Measurements from ENCODE around the gene SLC25A19. TPM values are rescaled to one million over a fixed set of nuclear protein-coding genes. Genes with fewer than 3 reads are reported as not detected.
"Not testable (repeated sequence)": the region's sequence is repeated elsewhere in the genome, so short reads cannot be mapped to it uniquely, and the experiment has no call there.

The SLC25A19 gene
- total RNA-seq, 2 experiments from 2014 or later, result 113 to 144 TPM

DNA sequence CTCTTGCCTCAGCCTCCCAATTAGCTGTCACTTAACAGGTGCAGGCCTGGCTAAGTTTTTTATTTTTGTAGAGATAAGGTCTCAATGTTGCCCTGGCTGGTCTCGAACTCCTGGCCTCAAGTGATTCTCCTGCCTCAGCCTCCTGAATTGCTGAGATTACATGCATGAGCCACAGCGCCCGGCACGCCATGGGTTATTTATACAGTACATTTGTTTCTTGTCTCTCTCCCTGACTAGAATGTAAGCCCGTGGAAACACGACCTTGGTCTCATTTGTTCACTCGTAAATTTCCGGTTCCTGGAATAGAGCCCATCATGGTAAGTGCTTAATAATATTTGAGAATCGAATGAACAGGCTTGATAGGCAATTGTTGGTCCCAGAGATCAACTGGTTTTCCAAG is 2.0 kb downstream of the SLC25A19 start:
- no peaks in the 10 kb centered on the region for H3K9me2 ChIP-seq (ENCODE audit: insufficient read depth, low read length)
- H2AFZ ChIP-seq (ENCODE audit: low read length), result no peak overlapping the region
- H3K4me3 ChIP-seq (ENCODE audit: low read depth, low read length, poor library complexity, severe bottlenecking), result peak overlapping the region; percentile 86
- TF ChIP-seq EZH2phosphoT487 (IDR thresholded peaks at IDR 0.05; ENCODE audit: borderline replicate concordance, low read depth, low read length), result no peak
- no peak for TF ChIP-seq CTCF (conservative IDR thresholded peaks at IDR 0.05; ENCODE audit: low read length)
- H3K4me1 ChIP-seq (ENCODE audit: insufficient read depth, low read length, poor library complexity, severe bottlenecking), result peaks cover 35% of the 10 kb centered on the region
- CTCF ChIA-PET (ENCODE audit: unreplicated experiment), result no interaction called here
- no TSS peak for BruUV-seq (replicated peaks)
- no peaks in the 10 kb centered on the region for H3K9me3 ChIP-seq (ENCODE audit: low read length)
- peak overlapping the region; percentile 100 for H3K4me2 ChIP-seq (ENCODE audit: low read length)
- H3K36me3 ChIP-seq (ENCODE audit: insufficient read depth, low read length), result peaks cover 56% of the 10 kb centered on the region
- no peak for DNase-seq (ENCODE audit: low spot score)
- H3K27ac ChIP-seq (ENCODE audit: low read depth, low read length, poor library complexity, severe bottlenecking), result peak overlapping the region; percentile 9
- H4K20me1 ChIP-seq (ENCODE audit: insufficient read depth, low read length), result peaks cover 12% of the 10 kb centered on the region; the same call in 1 of the 2 replicates
- intact Hi-C loops (cut with micrococcal nuclease; ENCODE audit: unreplicated experiment), result loop anchor here (5.0 kb wide), 1 partner anchor 230 kb away; the partner anchor contains the start of genes CASKIN2 and TSEN54
- peaks cover 44% of the 10 kb centered on the region for H3K79me2 ChIP-seq (ENCODE audit: insufficient read depth, low read depth, low read length)
- POLR2A ChIA-PET, result interaction anchor here (0.9 kb wide), 1 partner anchor 50 kb away, joined by 4 read pairs; no protein-coding TSS in a partner anchor

DNA sequence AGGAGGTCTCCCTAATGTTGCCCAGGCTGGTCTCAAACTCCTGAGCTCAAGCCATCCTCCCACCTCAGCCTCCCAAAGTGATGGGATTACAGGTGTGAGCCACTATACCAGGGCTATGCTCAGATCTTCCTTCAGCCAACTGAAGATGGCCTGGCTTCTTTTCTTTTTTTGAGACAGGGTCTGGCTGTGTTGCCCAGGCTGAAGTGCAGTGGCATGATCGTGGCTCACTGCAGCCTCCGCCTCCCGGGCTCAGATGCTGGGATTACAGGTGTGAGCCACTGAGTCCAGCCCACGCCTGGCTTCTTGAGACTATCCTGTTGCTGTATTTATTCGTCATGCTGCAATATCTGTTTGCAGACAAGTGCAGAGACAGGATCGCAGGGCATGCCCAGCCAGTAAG is 4.1 kb downstream of the SLC25A19 start:
- H3K27ac ChIP-seq (ENCODE audit: low read depth, low read length, poor library complexity, severe bottlenecking), result no peak overlapping the region
- TF ChIP-seq CTCF (conservative IDR thresholded peaks at IDR 0.05; ENCODE audit: low read length), result no peak
- no peak for TF ChIP-seq EZH2phosphoT487 (IDR thresholded peaks at IDR 0.05; ENCODE audit: borderline replicate concordance, low read depth, low read length)
- no peak overlapping the region for H2AFZ ChIP-seq (ENCODE audit: low read length)
- no peaks in the 10 kb centered on the region for H3K9me3 ChIP-seq (ENCODE audit: low read length)
- no peaks in the 10 kb centered on the region for H3K9me2 ChIP-seq (ENCODE audit: insufficient read depth, low read length)
- POLR2A ChIA-PET, result interaction anchor here (0.7 to 1.3 kb wide), 3 partner anchors 11 to 379 kb away, joined by 3 to 7 read pairs (median 6); no protein-coding TSS in a partner anchor
- BruUV-seq (replicated peaks), result no TSS peak
- DNase-seq (ENCODE audit: low spot score), result no peak
- H4K20me1 ChIP-seq (ENCODE audit: insufficient read depth, low read length), result peaks cover 12% of the 10 kb centered on the region; the same call in 1 of the 2 replicates
- intact Hi-C loops (cut with micrococcal nuclease; ENCODE audit: unreplicated experiment), result loop anchor here (5.0 kb wide), 1 partner anchor 232 kb away; the partner anchor contains the start of genes CASKIN2 and TSEN54
- peaks cover 77% of the 10 kb centered on the region for H3K36me3 ChIP-seq (ENCODE audit: insufficient read depth, low read length)
- peaks cover 16% of the 10 kb centered on the region for H3K4me1 ChIP-seq (ENCODE audit: insufficient read depth, low read length, poor library complexity, severe bottlenecking)
- peaks cover 44% of the 10 kb centered on the region for H3K79me2 ChIP-seq (ENCODE audit: insufficient read depth, low read depth, low read length)
- no peak overlapping the region for H3K4me2 ChIP-seq (ENCODE audit: low read length)
- no peak overlapping the region for H3K4me3 ChIP-seq (ENCODE audit: low read depth, low read length, poor library complexity, severe bottlenecking)
- CTCF ChIA-PET (ENCODE audit: unreplicated experiment), result no interaction called here

DNA sequence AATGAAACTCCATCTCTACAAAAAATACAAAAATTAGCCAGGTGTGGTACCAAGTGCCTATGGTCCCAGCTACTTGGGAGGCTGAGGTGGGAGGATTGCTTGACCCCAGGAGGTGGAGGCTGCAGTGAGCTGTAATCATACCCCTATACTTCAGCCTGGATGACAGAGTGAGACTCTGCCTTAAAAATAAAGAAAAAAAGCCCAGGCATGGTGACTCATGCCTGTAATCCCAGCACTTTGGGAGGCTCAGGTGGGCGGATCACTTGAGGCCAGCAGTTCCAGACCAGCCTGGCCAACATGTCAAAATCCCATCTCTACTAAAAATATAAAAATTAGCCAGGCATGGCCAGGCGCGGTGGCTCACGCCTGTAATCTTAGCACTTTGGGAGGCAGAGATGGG is 9.0 kb downstream of the SLC25A19 start:
- H2AFZ ChIP-seq (ENCODE audit: low read length); H3K27ac ChIP-seq (ENCODE audit: low read depth, low read length, poor library complexity, severe bottlenecking); DNase-seq (ENCODE audit: low spot score); BruUV-seq (replicated peaks); H3K9me2 ChIP-seq (ENCODE audit: insufficient read depth, low read length); intact Hi-C loops (cut with micrococcal nuclease; ENCODE audit: unreplicated experiment); H3K4me2 ChIP-seq (ENCODE audit: low read length); H3K4me3 ChIP-seq (ENCODE audit: low read depth, low read length, poor library complexity, severe bottlenecking); H3K9me3 ChIP-seq (ENCODE audit: low read length); H4K20me1 ChIP-seq (ENCODE audit: insufficient read depth, low read length); H3K79me2 ChIP-seq (ENCODE audit: insufficient read depth, low read depth, low read length); H3K4me1 ChIP-seq (ENCODE audit: insufficient read depth, low read length, poor library complexity, severe bottlenecking): not testable (repeated sequence)
- CTCF ChIA-PET (ENCODE audit: unreplicated experiment), result interaction anchor here (1.0 kb wide), 1 partner anchor 18 kb away, joined by 3 read pairs; the partner anchor contains the start of gene MRPS7
- H3K36me3 ChIP-seq (ENCODE audit: insufficient read depth, low read length), result peaks cover 90% of the 10 kb centered on the region
- POLR2A ChIA-PET, result interaction anchor here (1.1 to 1.6 kb wide), 4 partner anchors 9 to 126 kb away, joined by 3 to 6 read pairs (median 4); partner anchors contain the start of gene SLC25A19
